NOMO-1 treated with dmso at 0.1 percent for 144 hours (cell line): ENCODE results near the gene BLTP1.

Experiments used
- DNase-seq: peaks from one replicate; lab custom pipeline; 2025; ENCODE audit not compliant: unreplicated experiment; lab: John Stamatoyannopoulos, UW

BLTP1 gene

GRCh38 chr4:122163767-122164166 is 11.6 kb downstream of the BLTP1 start:
- DNase-seq: peak; percentile 5

DNA sequence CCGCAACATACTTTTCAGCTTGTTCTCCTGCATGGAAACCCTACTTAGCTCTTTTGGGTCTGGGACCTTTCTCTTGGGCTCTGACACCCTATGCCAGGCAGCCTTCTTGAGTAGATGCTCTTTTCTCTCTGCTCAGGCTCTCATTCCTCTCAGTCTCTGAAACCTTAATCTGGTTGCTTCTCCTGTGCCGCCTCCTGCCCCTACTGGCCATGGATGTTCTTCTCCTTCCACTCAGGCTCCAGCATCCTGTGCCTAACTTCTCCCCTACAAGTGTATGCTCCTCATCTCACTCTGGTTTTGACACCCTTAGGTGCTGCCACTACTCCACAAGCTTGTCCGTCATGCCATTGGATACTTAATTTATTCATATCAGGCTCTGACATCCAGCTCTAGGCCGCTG is 15.2 kb downstream of the BLTP1 start:
- DNase-seq: no peak

DNA sequence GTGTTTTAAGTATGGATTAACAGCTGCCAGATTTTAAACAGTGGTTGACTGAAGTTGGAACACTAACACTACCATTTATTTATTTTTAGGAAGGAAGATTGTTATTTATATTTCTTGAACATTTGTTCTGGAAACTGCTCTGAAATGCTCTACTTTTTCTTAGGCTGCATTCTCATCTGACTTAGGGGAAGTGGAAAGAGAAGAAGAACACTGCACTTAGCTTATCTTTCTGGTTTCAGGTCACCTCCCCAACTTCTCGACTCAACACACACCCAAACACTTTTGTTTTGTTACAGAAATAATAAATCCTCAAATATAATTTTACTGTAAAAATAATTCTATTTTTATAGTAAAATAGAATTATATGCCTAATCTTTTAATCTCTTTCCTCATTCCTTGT is 18.6 kb downstream of the BLTP1 start:
- no peak for DNase-seq

GRCh38 chr4:122171323-122171722 is 19.2 kb downstream of the BLTP1 start:
- DNase-seq: no peak

DNA sequence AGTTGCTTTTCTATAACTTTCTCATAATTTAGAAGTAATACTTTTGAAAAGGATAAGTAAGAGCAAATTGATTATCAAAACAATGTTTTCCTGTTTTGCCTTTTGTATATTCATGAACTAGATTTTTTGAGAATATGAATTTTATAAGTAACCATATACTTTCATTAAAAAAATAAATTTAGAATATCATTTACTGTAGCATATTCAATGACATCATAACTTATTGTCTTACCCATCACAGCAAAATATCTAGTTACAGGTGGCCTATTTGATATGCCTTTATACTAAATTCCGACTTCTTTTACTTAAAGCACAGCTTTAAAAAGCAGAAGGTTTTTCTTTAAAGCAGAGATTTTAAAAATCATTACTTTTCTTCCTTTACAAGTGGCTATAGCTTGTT is 20.1 kb downstream of the BLTP1 start:
- no peak for DNase-seq

DNA sequence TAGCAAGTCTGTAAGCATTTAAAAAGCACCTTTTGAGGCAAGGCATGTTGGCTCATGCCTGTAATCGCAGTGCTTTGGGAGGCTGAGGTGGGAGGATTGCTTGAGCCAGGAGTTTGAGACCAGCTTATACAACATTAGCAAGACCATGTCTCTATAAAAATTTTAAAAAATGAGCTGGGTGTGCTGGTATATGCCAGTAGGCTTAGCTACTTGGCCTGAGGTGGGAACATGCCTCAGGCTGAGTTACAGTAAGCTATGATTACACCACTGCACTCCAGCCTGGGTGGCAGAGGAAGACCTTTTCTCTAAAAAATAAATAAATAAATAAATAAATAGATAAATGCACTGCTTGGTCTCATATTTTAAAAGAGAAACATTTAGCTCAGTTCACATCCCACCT is 26.8 kb downstream of the BLTP1 start:
- no peak for DNase-seq

DNA sequence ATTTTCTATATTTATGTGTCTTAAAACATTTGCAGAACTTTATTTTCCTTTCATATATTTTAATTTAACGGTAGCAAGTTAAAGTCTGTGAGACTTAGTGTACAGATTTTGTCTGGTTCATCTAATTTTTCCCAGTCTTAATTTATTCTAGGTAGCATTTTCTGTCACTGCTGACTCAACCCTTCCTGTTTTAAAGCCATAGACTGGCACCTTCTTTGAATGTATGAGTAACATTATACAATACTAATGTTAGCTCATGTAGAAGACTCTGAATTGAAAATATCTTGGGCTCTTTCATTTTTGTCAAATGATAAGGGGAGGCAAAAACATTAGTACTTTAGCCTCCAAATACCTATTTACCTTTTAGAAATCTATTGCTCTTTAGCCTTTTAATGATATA is 43.6 kb downstream of the BLTP1 start:
- DNase-seq: no peak
